Naive thymus-derived CD4-positive, alpha-beta T cell (primary cell): ENCODE data around the gene RNF38. TPM values are rescaled to one million over a fixed set of nuclear protein-coding genes. Genes with fewer than 3 reads are reported as not detected.
"Not testable (repeated sequence)": the region's sequence is repeated elsewhere in the genome, so short reads cannot be mapped to it uniquely, and the experiment has no call there.

Experiments
- ATAC-seq: fragments of 150-1000 bp; cut with Tn5 transposase; 2 replicates; pipeline ENCODE4 v1.10.0; 2021; ENCODE audit warnings: mild to moderate bottlenecking, moderate library complexity
- CTCF ChIA-PET: fragments of 350-600 bp; sonication (Branson Sonifier 250); formaldehyde crosslinking; loops from one replicate; lab custom pipeline; 2021; ENCODE audit warnings: antibody characterized with exemption; lab: Charles Lee
- POLR2A ChIA-PET: fragments of 350-600 bp; sonication (Branson Sonifier 250); formaldehyde crosslinking; loops from one replicate; lab custom pipeline; 2021; ENCODE audit warnings: antibody characterized with exemption, inconsistent platforms; lab: Charles Lee
- DNase-seq, 9 donors: peaks; one replicate each; pipeline versions ENCODE4 v3.0.0 to v3.0.0-alpha.2; 2020 to 2022; ENCODE audit warnings: mixed read lengths in 1 of 9
- H3K27ac ChIP-seq: one replicate; pipeline ENCODE4 v1.7.0; 2013; ENCODE audit warnings: mild to moderate bottlenecking, low read depth, low read length, moderate library complexity
- H3K27me3 ChIP-seq, 2 donors: one replicate each; pipeline ENCODE4 v1.7.0; 2013; ENCODE audit warnings: low read length in 2 of 2, mild to moderate bottlenecking in 2 of 2, moderate library complexity in 2 of 2; ENCODE audit not compliant: control insufficient read depth in 2 of 2, insufficient read depth in 2 of 2
- H3K36me3 ChIP-seq, 3 experiments: 1 replicate in 2 of 3; 2 replicates in 1 of 3; pipeline ENCODE4 v1.7.0; 2013; ENCODE audit warnings: low read length in 3 of 3, mild to moderate bottlenecking in 3 of 3, moderate library complexity in 1 of 3; ENCODE audit not compliant: insufficient read depth in 3 of 3, control insufficient read depth in 2 of 3
- H3K4me1 ChIP-seq, 2 donors: one replicate each; pipeline ENCODE4 v1.7.0; 2013; ENCODE audit warnings: low read length in 2 of 2, mild to moderate bottlenecking in 2 of 2, moderate library complexity in 1 of 2; ENCODE audit not compliant: control insufficient read depth in 2 of 2, insufficient read depth in 2 of 2
- H3K4me3 ChIP-seq: 2 replicates; pipeline ENCODE4 v1.7.0; 2013; ENCODE audit warnings: mild to moderate bottlenecking, low read length
- H3K9me3 ChIP-seq, 3 experiments: 1 replicate in 2 of 3; 2 replicates in 1 of 3; pipeline ENCODE4 v1.7.0; 2013; ENCODE audit warnings: low read length in 3 of 3; ENCODE audit not compliant: control insufficient read depth in 2 of 3
- H3K27ac Mint-ChIP-seq, 9 donors: one replicate each; pipeline ENCODE4 v1.8.0; 2020 to 2022; ENCODE audit warnings: mixed read lengths in 9 of 9, mild to moderate bottlenecking in 8 of 9, moderate library complexity in 5 of 9, inconsistent platforms in 2 of 9
- H3K27me3 Mint-ChIP-seq, 5 donors: one replicate each; pipeline ENCODE4 v1.8.0; 2021 to 2022; ENCODE audit warnings: mixed read lengths in 5 of 5, mild to moderate bottlenecking in 1 of 5
- H3K36me3 Mint-ChIP-seq, 5 donors: one replicate each; pipeline ENCODE4 v1.8.0; 2020 to 2022; ENCODE audit warnings: mixed read lengths in 5 of 5, mild to moderate bottlenecking in 3 of 5, inconsistent platforms in 1 of 5
- H3K4me1 Mint-ChIP-seq, 7 donors: one replicate each; pipeline ENCODE4 v1.8.0; 2020 to 2022; ENCODE audit warnings: mixed read lengths in 7 of 7, mild to moderate bottlenecking in 3 of 7, inconsistent platforms in 1 of 7
- H3K4me3 Mint-ChIP-seq, 10 donors: one replicate each; pipeline ENCODE4 v1.8.0; 2020 to 2022; ENCODE audit warnings: mild to moderate bottlenecking in 10 of 10, mixed read lengths in 10 of 10, moderate library complexity in 6 of 10, inconsistent platforms in 2 of 10
- H3K9me3 Mint-ChIP-seq, 11 donors: one replicate each; pipeline ENCODE4 v1.8.0; 2020 to 2022; ENCODE audit warnings: mixed read lengths in 11 of 11, mild to moderate bottlenecking in 4 of 11, inconsistent platforms in 1 of 11, moderate library complexity in 1 of 11
- intact Hi-C, 2 donors: fragments of 100-400 bp; cut with micrococcal nuclease; formaldehyde crosslinking; loops; one replicate each; pipeline ENCODE4 v1.15.1; 2023
- polyA plus RNA-seq, 2 donors: library from polyadenylated mRNA; unstranded; fragments of 300-500 nt; fragmentation: Illumina TruSeq; gene quantifications; one replicate each; pipeline ENCODE4 v1.2.3, GENCODE V29; 2021
- total RNA-seq, 6 experiments: library from RNA in 5 of 6; stranded (reverse) in 5 of 6; gene quantifications; 1 replicate in 5 of 6; 2 replicates in 1 of 6; pipeline ENCODE4 v1.2.3 and lab custom pipeline; 2021 to 2026

The RNF38 gene
- total RNA-seq, result 10 to 100 TPM; 39.2 to 88.2 (median 72.9) TPM
- polyA plus RNA-seq, result 10 to 100 TPM; 16.8 to 25.2 TPM
- total RNA-seq (lab: John Stamatoyannopoulos, UW), result 82.6 reads per million, percentile 81 among the genes with 10 or more reads in this experiment

GRCh38 chr9:36399980-36400331 lies at the start of gene RNF38:
TSS of gene RNF38 (minus strand) at chr9:36400269. CDS start at chr9:36400108, 161 bp downstream.
- Mint-ChIP-seq H3K36me3 (peaks cover 0 to 5% (median 0%) of the 10 kb centered on the region in 5 donors), H3K4me1 (peaks cover 36 to 66% (median 60%) of the 10 kb centered on the region in 7 donors), H3K27ac (peak within 1 kb of the TSS; percentile 92 to 99 (median 97)), H3K27me3 (peaks cover 0 to 2% (median 0%) of the 10 kb centered on the region in 5 donors), H3K9me3 (peaks cover 0 to 2% (median 0%) of the 10 kb centered on the region in 11 donors), H3K4me3 (peak within 1 kb of the TSS; percentile 85 to 97 (median 92))
- ChIA-PET CTCF (interaction anchor here (0.6 kb wide), 1 partner anchor 611 kb away, joined by 3 read pairs; no protein-coding TSS in a partner anchor), POLR2A (interaction anchor here (0.8 to 1.6 kb wide), 3 partner anchors 10 to 87 kb away, joined by 3 to 16 read pairs (median 3); no protein-coding TSS in a partner anchor)
- Histone ChIP-seq H3K4me1 (peaks cover 16 to 30% of the 10 kb centered on the region in 2 donors), H3K4me3 (peak within 1 kb of the TSS; percentile 77), H3K36me3 (no peaks in the 10 kb centered on the region), H3K27me3 (no peaks in the 10 kb centered on the region), H3K27ac (peak within 1 kb of the TSS; percentile 94), H3K9me3 (no peaks in the 10 kb centered on the region)
- ATAC-seq (no peak), DNase-seq (peak in 6 of 9 donors; percentile 50 to 71 (median 60))
- intact Hi-C loops, result loop anchor here (1.0 to 10.0 kb wide), 16 partner anchors 71 to 1285 kb away; partner anchors contain the start of genes ATOSB (in 2 of the 2), GNE (in 2 of the 2), CLTA (in 1 of the 2) and GLIPR2 (in 1 of the 2)

GRCh38 chr9:36448555-36448954 lies 48.5 kb upstream of the RNF38 start:
- H3K9me3 Mint-ChIP-seq, ATAC-seq, H3K27me3 ChIP-seq, H3K4me3 Mint-ChIP-seq, H3K36me3 ChIP-seq, H3K4me3 ChIP-seq, intact Hi-C loops, H3K27ac ChIP-seq, H3K9me3 ChIP-seq, POLR2A ChIA-PET, DNase-seq, H3K27me3 Mint-ChIP-seq: not testable (repeated sequence)
- CTCF ChIA-PET, result interaction anchor here (1.4 kb wide), 1 partner anchor 107 kb away, joined by 7 read pairs; no protein-coding TSS in a partner anchor
- H3K4me1 Mint-ChIP-seq, result peaks cover 8 to 63% (median 50%) of the 10 kb centered on the region in 7 donors
- peak overlapping the region in 1 of 9 donors; percentile 27 for H3K27ac Mint-ChIP-seq
- H3K4me1 ChIP-seq, result peaks cover 0 to 23% of the 10 kb centered on the region in 2 donors
- H3K36me3 Mint-ChIP-seq, result peaks cover 3 to 16% (median 6%) of the 10 kb centered on the region in 5 donors

DNA sequence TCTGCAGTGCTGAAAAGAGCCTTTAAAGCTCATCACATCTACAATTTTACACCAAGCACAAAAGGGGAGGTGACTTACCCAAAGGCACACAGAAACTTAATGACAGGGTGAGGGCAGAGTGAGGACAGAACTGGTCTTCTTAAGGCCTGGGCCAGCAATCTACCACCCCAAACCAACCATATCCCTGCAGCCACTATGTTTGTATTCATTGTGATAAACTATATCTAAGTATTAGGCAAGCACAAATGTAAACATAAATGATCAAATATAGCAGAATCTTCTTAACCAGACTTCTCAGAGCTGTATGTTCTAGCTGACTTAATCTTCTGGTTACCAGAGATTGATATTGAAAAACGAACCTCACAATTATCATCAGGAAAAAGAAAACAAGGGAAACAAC lies 47.9 kb upstream of the RNF38 start:
- H3K4me1 Mint-ChIP-seq, result peaks cover 11 to 66% (median 54%) of the 10 kb centered on the region in 7 donors
- POLR2A ChIA-PET, result interaction anchor here (1.3 kb wide), 1 partner anchor 8 kb away, joined by 4 read pairs; no protein-coding TSS in a partner anchor
- intact Hi-C loops, result no loop called here

GRCh38 chr9:36446678-36447077 lies 46.6 kb upstream of the RNF38 start:
- H3K36me3 ChIP-seq, H3K9me3 Mint-ChIP-seq, intact Hi-C loops, H3K27me3 Mint-ChIP-seq, H3K4me3 ChIP-seq, H3K9me3 ChIP-seq, H3K27ac ChIP-seq, H3K27me3 ChIP-seq, H3K4me3 Mint-ChIP-seq, DNase-seq, H3K27ac Mint-ChIP-seq, ATAC-seq: not testable (repeated sequence)
- peaks cover 3 to 20% (median 8%) of the 10 kb centered on the region in 5 donors for H3K36me3 Mint-ChIP-seq
- CTCF ChIA-PET, result interaction anchor here (1.0 kb wide), 1 partner anchor 40 kb away, joined by 4 read pairs; no protein-coding TSS in a partner anchor
- peaks cover 0 to 30% of the 10 kb centered on the region in 2 donors for H3K4me1 ChIP-seq
- H3K4me1 Mint-ChIP-seq, result peaks cover 20 to 72% (median 60%) of the 10 kb centered on the region in 7 donors
- POLR2A ChIA-PET, result interaction anchor here (0.9 kb wide), 1 partner anchor 40 kb away, joined by 3 read pairs; no protein-coding TSS in a partner anchor

More for the DNA sequence above, 47.9 kb upstream of the RNF38 start:
- Histone ChIP-seq H3K27ac (no peak overlapping the region), H3K36me3 (peaks cover 0 to 6% (median 0%) of the 10 kb centered on the region in 3 experiments), H3K27me3 (no peaks in the 10 kb centered on the region), H3K4me1 (peaks cover 0 to 25% of the 10 kb centered on the region in 2 donors), H3K9me3 (no peaks in the 10 kb centered on the region), H3K4me3 (no peak overlapping the region)
- Mint-ChIP-seq H3K36me3 (peaks cover 3 to 17% (median 8%) of the 10 kb centered on the region in 5 donors), H3K9me3 (no peaks in the 10 kb centered on the region), H3K27me3 (no peaks in the 10 kb centered on the region), H3K4me3 (no peak overlapping the region), H3K27ac (peak overlapping the region in 1 of 9 donors; percentile 27)
- ATAC-seq (no peak), DNase-seq (no peak)
- CTCF ChIA-PET, result interaction anchor here (0.6 to 1.4 kb wide), 3 partner anchors 40 to 108 kb away, joined by 3 to 8 read pairs (median 7); no protein-coding TSS in a partner anchor

DNA sequence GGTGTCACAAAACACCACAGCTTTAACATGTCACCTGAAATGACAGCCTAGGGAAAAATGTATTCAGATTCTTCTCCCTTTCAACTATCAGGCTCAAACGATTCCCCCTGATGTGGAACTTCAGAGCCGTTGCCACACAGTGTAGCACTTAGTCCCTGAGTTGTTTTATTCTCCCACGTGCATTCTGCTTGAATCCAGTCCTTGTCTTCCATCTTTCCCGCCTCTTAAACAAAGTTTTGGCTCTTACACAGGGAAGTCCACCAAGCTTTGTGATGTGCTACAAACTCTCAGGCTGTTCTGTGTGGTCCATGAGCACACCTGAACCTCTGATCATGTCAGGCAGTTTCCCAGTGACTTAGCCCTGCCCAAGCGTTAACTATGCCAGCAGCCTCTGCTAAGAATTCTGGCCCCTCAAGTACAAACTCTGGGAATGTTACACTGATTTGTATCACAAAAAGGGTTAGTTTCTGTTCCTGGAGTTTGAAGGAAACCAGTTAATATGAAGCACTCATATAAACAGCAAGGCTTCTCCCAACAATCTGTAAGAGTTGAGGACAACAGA lies 45.8 kb upstream of the RNF38 start:
- Histone ChIP-seq H3K9me3 (no peaks in the 10 kb centered on the region), H3K4me1 (peaks cover 0 to 35% of the 10 kb centered on the region in 2 donors), H3K27ac (no peak overlapping the region), H3K27me3 (no peaks in the 10 kb centered on the region), H3K36me3 (peaks cover 0 to 6% (median 0%) of the 10 kb centered on the region in 3 experiments), H3K4me3 (no peak overlapping the region)
- no peaks in the 10 kb centered on the region for H3K9me3 Mint-ChIP-seq
- intact Hi-C loops, result no loop called here
- H3K27me3 Mint-ChIP-seq, result no peaks in the 10 kb centered on the region
- ChIA-PET CTCF (interaction anchor here (0.5 to 1.0 kb wide), 2 partner anchors 38 to 39 kb away, joined by 3 to 4 read pairs; no protein-coding TSS in a partner anchor), POLR2A (interaction anchor here (0.7 kb wide), 1 partner anchor 10 kb away, joined by 4 read pairs; no protein-coding TSS in a partner anchor)
- peak overlapping the region in 1 of 9 donors; percentile 81 for H3K27ac Mint-ChIP-seq
- DNase-seq (no peak), ATAC-seq (no peak)
- peak overlapping the region in 1 of 10 donors; percentile 34 for H3K4me3 Mint-ChIP-seq
- peaks cover 3 to 21% (median 8%) of the 10 kb centered on the region in 5 donors for H3K36me3 Mint-ChIP-seq
- H3K4me1 Mint-ChIP-seq, result peaks cover 20 to 74% (median 64%) of the 10 kb centered on the region in 7 donors

GRCh38 chr9:36444203-36444602 lies 44.1 kb upstream of the RNF38 start:
- peak overlapping the region in 5 of 10 donors; percentile 25 to 55 (median 32) for H3K4me3 Mint-ChIP-seq
- DNase-seq, result no peak

More at GRCh38 chr9:36444203-36444602, 44.1 kb upstream of the RNF38 start:
- H3K9me3 Mint-ChIP-seq, result no peaks in the 10 kb centered on the region
- intact Hi-C loops, result no loop called here
- Histone ChIP-seq H3K4me1 (peaks cover 0 to 35% of the 10 kb centered on the region in 2 donors), H3K9me3 (no peaks in the 10 kb centered on the region), H3K27me3 (no peaks in the 10 kb centered on the region), H3K4me3 (no peak overlapping the region), H3K27ac (no peak overlapping the region), H3K36me3 (peaks cover 0 to 6% (median 0%) of the 10 kb centered on the region in 3 experiments)
- H3K27ac Mint-ChIP-seq, result peak overlapping the region in 4 of 9 donors; percentile 11 to 42 (median 36)
- CTCF ChIA-PET, result interaction anchor here (0.6 to 0.9 kb wide), 2 partner anchors 37 to 79 kb away, joined by 3 to 5 read pairs; no protein-coding TSS in a partner anchor
- peaks cover 21 to 75% (median 66%) of the 10 kb centered on the region in 7 donors for H3K4me1 Mint-ChIP-seq
- H3K36me3 Mint-ChIP-seq, result peaks cover 3 to 25% (median 8%) of the 10 kb centered on the region in 5 donors
- POLR2A ChIA-PET, result no interaction called here
- ATAC-seq, result no peak
- no peaks in the 10 kb centered on the region for H3K27me3 Mint-ChIP-seq
